Activated B cell treated with CpG ODN at 0.5 μM for 24 hours (primary cell): ENCODE measurements around the gene IER2. TPM values are rescaled to one million over a fixed set of nuclear protein-coding genes. Genes with fewer than 3 reads are reported as not detected.
"Not testable (repeated sequence)": the region's sequence is repeated elsewhere in the genome, so short reads cannot be mapped to it uniquely, and the experiment has no call there.

Source experiments
- ATAC-seq: fragments of 200-7000 bp; cut with Tn5 transposase; one replicate; pipeline ENCODE4 v1.10.0; 2021; ENCODE audit warnings: low read depth, mild to moderate bottlenecking, moderate library complexity
- CTCF ChIA-PET: fragments of 350-600 bp; sonication (Branson Sonifier 250); formaldehyde crosslinking; loops from one replicate; lab custom pipeline; 2021; ENCODE audit warnings: antibody characterized with exemption; lab: Charles Lee
- POLR2A ChIA-PET: fragments of 350-600 bp; sonication (Branson Sonifier 250); formaldehyde crosslinking; loops from one replicate; lab custom pipeline; 2021; ENCODE audit warnings: antibody characterized with exemption; lab: Charles Lee
- DNase-seq: peaks from one replicate; pipeline ENCODE4 v3.0.0; 2022
- H3K27ac Mint-ChIP-seq: one replicate; pipeline ENCODE4 v1.8.0; 2020; ENCODE audit warnings: mixed read lengths
- H3K27me3 Mint-ChIP-seq: one replicate; pipeline ENCODE4 v1.8.0; 2021; ENCODE audit warnings: mixed read lengths
- H3K36me3 Mint-ChIP-seq: one replicate; pipeline ENCODE4 v1.8.0; 2021; ENCODE audit warnings: low read depth, mixed read lengths
- H3K4me1 Mint-ChIP-seq: one replicate; pipeline ENCODE4 v1.8.0; 2021; ENCODE audit warnings: mixed read lengths
- H3K4me3 Mint-ChIP-seq: one replicate; pipeline ENCODE4 v1.8.0; 2020; ENCODE audit warnings: mild to moderate bottlenecking, mixed read lengths
- H3K9me3 Mint-ChIP-seq: one replicate; pipeline ENCODE4 v1.8.0; 2020; ENCODE audit warnings: mixed read lengths
- intact Hi-C: fragments of 100-400 bp; cut with micrococcal nuclease; formaldehyde crosslinking; loops from one replicate; pipeline ENCODE4 v1.15.1; 2024
- total RNA-seq: library from RNA; stranded (reverse); gene quantifications from 2 replicates; pipeline ENCODE4 v1.2.3, GENCODE V29; 2022
- TF ChIP-seq, protein P1 (sequence below): fragments of 200-600 bp; IDR thresholded peaks from one replicate; pipeline ENCODE4 v1.8.0; 2022; ENCODE audit warnings: antibody characterized with exemption, mild to moderate bottlenecking

IER2 gene
- total RNA-seq, 1 donor from 2014 or later: 119 TPM

GRCh38 chr19:13172346-13173138 is 22.3 kb downstream of the IER2 start:
- ChIA-PET POLR2A (interaction anchor here (0.5 to 2.1 kb wide), 9 partner anchors 9 to 1347 kb away, joined by 3 to 17 read pairs (median 6); no protein-coding TSS in a partner anchor), CTCF (no interaction called here)
- ATAC-seq (peak; percentile 16), DNase-seq (no peak)
- Mint-ChIP-seq H3K27ac (peak overlapping the region; percentile 88), H3K4me1 (peaks cover 74% of the 10 kb centered on the region), H3K27me3 (no peaks in the 10 kb centered on the region), H3K4me3 (peak overlapping the region; percentile 69), H3K36me3 (no peaks in the 10 kb centered on the region), H3K9me3 (no peaks in the 10 kb centered on the region)
- intact Hi-C loops: no loop called here
- TF ChIP-seq, protein P1, sequence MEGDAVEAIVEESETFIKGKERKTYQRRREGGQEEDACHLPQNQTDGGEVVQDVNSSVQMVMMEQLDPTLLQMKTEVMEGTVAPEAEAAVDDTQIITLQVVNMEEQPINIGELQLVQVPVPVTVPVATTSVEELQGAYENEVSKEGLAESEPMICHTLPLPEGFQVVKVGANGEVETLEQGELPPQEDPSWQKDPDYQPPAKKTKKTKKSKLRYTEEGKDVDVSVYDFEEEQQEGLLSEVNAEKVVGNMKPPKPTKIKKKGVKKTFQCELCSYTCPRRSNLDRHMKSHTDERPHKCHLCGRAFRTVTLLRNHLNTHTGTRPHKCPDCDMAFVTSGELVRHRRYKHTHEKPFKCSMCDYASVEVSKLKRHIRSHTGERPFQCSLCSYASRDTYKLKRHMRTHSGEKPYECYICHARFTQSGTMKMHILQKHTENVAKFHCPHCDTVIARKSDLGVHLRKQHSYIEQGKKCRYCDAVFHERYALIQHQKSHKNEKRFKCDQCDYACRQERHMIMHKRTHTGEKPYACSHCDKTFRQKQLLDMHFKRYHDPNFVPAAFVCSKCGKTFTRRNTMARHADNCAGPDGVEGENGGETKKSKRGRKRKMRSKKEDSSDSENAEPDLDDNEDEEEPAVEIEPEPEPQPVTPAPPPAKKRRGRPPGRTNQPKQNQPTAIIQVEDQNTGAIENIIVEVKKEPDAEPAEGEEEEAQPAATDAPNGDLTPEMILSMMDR: no peak

GRCh38 chr19:13173139-13173737 is 23.0 kb downstream of the IER2 start:
- DNase-seq: no peak
- POLR2A ChIA-PET: interaction anchor here (0.5 to 2.1 kb wide), 8 partner anchors 9 to 1347 kb away, joined by 3 to 17 read pairs (median 6); no protein-coding TSS in a partner anchor
- TF ChIP-seq, protein P1: no peak
- Mint-ChIP-seq H3K27ac (peak overlapping the region; percentile 88), H3K36me3 (no peaks in the 10 kb centered on the region), H3K9me3 (no peaks in the 10 kb centered on the region), H3K4me3 (peak overlapping the region; percentile 69), H3K4me1 (peaks cover 71% of the 10 kb centered on the region), H3K27me3 (no peaks in the 10 kb centered on the region)
- no peak for ATAC-seq
- intact Hi-C loops: no loop called here
- CTCF ChIA-PET: interaction anchor here (1.2 kb wide), 1 partner anchor 17 kb away, joined by 3 read pairs; no protein-coding TSS in a partner anchor

DNA sequence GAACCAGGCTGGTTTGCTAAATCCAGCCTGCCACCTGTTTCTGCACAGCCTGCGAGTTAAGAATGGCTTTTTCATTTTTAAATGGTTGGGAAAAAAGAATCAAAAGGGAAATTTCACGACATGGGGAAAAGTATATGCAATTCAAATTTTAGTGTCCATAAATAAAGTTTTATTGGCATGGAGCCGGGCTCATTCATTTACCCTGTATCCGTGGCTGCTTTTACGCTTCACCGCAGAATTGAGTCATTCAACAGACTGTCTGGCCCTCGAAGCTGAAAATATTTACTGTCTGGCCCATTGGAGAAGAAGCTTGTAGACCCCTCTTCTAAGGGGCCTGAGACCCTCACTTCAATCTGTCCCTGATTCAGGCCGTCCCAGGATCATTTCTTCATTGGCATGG is 26.1 kb downstream of the IER2 start:
- Mint-ChIP-seq H3K4me3 (no peak overlapping the region), H3K36me3 (no peaks in the 10 kb centered on the region), H3K27me3 (no peaks in the 10 kb centered on the region), H3K9me3 (no peaks in the 10 kb centered on the region), H3K27ac (no peak overlapping the region), H3K4me1 (peaks cover 57% of the 10 kb centered on the region)
- ChIA-PET CTCF (interaction anchor here (1.6 kb wide), 2 partner anchors 19 to 21 kb away, joined by 3 to 4 read pairs; no protein-coding TSS in a partner anchor), POLR2A (interaction anchor here (0.5 to 3.6 kb wide), 8 partner anchors 9 to 219 kb away, joined by 3 to 16 read pairs (median 8); partner anchors contain the start of genes IER2 and STX10)
- no peak for ATAC-seq
- TF ChIP-seq, protein P1: no peak
- no peak for DNase-seq
- intact Hi-C loops: no loop called here

DNA sequence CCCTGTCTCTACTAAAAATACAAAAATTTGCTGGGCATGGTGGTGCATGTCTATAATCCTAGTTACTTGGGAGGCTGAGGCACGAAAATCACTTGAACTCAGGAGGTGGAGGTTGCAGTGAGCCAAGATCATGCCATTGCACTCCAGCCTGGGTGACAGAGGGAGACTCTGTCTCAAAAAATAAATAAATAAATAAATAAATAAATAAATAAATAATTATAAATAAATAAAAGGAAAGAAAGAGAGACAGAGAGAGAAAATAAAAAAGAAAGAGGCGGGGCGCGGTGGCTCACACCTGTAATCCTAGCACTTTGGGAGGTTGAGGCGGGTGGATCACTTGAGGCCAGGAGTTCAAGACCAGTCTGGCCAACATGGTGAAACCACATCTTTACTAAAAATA is 27.4 kb downstream of the IER2 start:
- ChIA-PET POLR2A (interaction anchor here (0.7 to 3.6 kb wide), 5 partner anchors 10 to 769 kb away, joined by 3 to 16 read pairs (median 4); no protein-coding TSS in a partner anchor), CTCF (interaction anchor here (1.1 kb wide), 1 partner anchor 73 kb away, joined by 4 read pairs; no protein-coding TSS in a partner anchor)
- DNase-seq, H3K9me3 Mint-ChIP-seq, H3K27ac Mint-ChIP-seq, H3K27me3 Mint-ChIP-seq, H3K4me3 Mint-ChIP-seq, ATAC-seq, intact Hi-C loops, H3K36me3 Mint-ChIP-seq: not testable (repeated sequence)
- peaks cover 53% of the 10 kb centered on the region for H3K4me1 Mint-ChIP-seq

- DNase-seq, H3K9me3 Mint-ChIP-seq, H3K36me3 Mint-ChIP-seq, H3K27me3 Mint-ChIP-seq, intact Hi-C loops, H3K4me3 Mint-ChIP-seq, ATAC-seq, H3K27ac Mint-ChIP-seq: not testable (repeated sequence)
- CTCF ChIA-PET: interaction anchor here (1.1 kb wide), 1 partner anchor 73 kb away, joined by 4 read pairs; no protein-coding TSS in a partner anchor
- H3K4me1 Mint-ChIP-seq: peaks cover 46% of the 10 kb centered on the region
- POLR2A ChIA-PET: interaction anchor here (0.7 to 1.3 kb wide), 3 partner anchors 10 to 507 kb away, joined by 5 to 11 read pairs (median 6); no protein-coding TSS in a partner anchor
These were observed 28.1 kb downstream of the IER2 start for GRCh38 chr19:13178291-13178690.
